Measurements from ENCODE around the gene KLHL1.
"Not testable (repeated sequence)": the region's sequence is repeated elsewhere in the genome, so short reads cannot be mapped to it uniquely, and the experiment has no call there.

KLHL1 gene

GRCh38 chr13:70108356-70109105 lies at the start of gene KLHL1:
Gene KLHL1 (minus strand): TSS chr13:70108452. CDS start chr13:70107699, 753 bp downstream.
- DNase-seq (ENCODE audit: low read depth in 2 of 2): no peak

GRCh38 chr13:70142658-70143057 lies 34.4 kb upstream of the KLHL1 start:
- not testable (repeated sequence) for DNase-seq (ENCODE audit: low read depth in 2 of 2)

DNA sequence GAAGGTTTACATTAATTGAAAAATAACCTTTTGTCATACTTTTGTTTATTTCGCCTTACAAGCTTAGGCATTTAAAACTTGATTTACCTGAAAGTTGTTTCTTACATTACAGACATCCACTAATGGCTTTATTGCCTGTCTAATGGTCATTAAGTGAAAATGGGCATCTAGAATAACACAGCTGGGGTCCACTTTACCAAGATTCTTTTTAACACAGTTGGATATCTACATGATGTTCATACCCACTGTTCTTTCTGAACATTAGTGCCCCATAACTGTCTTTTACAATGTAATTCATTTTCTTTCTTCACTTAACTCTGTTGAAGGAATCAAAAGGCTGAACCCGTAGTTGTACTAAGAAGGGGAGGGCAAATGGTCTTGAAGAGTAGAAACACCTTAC lies 19.8 kb upstream of the KLHL1 start:
- no peak for DNase-seq (ENCODE audit: low read depth in 2 of 2)

- DNase-seq (ENCODE audit: low read depth in 2 of 2): no peak
These were observed 17.4 kb upstream of the KLHL1 start for GRCh38 chr13:70125693-70126092.

DNA sequence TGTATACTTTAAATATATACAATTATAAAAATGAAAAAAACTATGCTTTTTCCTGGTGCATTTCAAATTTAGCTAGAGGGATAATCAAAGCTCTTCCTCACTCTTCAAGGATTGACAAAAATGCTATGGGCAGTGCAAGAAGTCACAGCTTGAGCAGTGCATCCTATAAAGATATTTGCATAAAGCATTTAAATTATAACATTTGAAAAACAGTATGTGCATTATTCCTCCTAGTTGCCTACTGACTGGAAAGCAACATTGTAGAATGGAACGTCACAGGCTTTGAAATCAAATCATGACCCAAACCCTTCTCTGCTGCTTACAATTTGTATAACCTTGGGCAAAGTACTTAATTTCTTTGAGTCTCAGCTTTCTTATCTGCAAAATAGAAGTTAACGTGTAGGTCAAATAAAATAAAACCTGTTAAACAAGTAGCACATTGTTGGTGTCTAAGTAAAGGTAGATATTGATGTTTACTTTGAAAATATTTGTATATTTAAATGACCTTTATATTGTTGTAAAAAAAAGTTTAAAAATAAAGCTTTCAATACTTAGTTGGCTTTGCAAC lies 9.2 kb upstream of the KLHL1 start:
- DNase-seq (ENCODE audit: low read depth in 2 of 2): no peak

DNA sequence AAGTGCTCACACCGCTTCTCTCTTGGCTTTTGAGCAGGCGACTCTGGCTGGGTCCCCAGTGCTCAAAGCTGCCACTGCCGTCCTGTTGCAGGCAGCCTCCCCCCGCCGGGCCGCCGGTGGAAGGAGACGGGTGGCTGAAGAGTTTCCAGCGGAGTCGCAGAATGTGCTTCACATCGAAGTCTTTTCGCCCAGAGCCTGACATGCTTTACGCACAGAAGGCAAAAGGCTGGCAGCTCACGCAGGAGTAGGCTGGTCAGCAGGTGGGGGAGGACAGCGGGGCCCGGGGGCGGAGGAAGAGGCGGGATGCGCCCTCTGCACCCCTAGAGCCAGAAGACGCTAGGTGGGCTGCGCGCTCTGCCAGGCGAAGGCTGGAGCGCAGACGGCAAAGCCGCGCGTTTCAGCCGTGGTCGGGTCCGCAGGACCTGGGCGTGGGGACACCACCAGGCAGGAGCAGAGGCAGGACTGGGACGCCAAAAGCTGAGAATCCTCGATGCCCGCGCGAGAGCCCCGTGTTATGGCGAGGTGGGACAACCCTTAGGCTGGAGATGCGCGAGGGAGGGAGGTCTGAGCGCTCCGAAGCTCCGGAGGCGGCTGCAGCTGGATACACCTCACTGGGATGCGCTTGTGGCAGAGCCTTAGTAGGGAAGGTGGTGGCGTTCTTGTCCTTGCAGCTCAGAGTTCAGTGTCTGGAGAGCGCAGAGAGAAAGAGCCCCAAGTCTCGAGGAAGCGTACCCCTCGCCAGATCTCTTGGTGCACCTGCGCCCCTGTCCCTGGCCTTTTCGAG lies 562 bp downstream of the KLHL1 start, which contains the start of gene ATXN8OS:
ATXN8OS (plus strand) TSS at position 329 of the 784 bp plus-strand sequence.
- DNase-seq (ENCODE audit: low read depth in 2 of 2): no peak

DNA sequence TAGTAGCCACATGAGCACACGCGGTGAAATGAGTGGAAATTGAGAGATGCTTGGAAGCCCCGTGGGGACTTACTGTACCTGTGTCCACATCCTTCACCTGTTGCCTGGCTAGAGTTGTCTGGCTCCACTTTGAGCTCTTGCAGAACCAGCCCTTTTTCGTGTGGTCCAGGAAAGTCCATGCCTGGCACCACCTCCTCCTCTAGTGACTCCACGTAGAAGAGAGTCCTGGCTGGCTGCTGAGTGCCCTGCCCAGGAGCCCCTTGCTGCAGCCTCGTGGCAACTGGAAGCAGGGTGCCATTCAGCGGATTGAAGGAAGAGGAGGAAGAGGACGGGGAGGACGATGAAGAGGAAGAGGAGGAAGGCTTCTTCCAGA lies 1.1 kb downstream of the KLHL1 start:
- no peak for DNase-seq (ENCODE audit: low read depth in 2 of 2)

DNA sequence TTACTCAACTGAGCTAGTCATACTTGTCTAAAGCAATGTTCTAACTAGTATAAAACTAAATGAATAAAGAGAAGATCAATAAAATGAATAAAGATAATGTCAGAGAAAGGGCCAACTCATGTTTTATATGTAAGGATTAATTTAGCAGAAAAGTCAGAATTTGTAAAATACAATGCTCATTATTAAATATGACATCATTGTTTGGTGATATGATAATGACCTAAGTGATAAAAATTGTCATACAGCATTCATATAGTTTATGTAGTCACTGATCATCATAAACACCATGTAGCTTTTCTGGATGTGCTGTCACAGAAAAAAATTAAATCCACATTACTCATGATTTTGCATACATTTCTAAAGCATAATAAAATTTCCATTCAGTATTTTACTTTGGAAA lies 3.8 kb downstream of the KLHL1 start:
- DNase-seq (ENCODE audit: low read depth in 2 of 2): no peak

DNA sequence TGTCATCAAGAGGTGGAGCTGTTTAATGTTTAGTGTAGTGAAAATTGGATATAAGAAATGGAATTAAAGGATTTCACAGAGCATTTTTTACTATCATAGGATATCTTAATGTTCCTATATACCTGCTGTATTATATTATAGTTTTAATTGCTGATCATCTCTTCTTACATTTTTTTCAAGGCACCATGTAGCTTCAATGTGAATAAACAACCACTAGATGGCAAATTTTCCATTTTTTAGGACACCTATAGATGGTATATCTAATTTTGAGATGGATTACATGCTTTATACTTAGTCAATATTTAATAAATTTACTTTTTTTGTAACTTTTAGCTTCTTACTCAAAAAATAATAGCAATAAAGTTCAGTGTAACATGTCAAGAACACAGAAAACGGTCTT lies 9.6 kb downstream of the KLHL1 start:
- DNase-seq (ENCODE audit: low read depth in 2 of 2): no peak

DNA sequence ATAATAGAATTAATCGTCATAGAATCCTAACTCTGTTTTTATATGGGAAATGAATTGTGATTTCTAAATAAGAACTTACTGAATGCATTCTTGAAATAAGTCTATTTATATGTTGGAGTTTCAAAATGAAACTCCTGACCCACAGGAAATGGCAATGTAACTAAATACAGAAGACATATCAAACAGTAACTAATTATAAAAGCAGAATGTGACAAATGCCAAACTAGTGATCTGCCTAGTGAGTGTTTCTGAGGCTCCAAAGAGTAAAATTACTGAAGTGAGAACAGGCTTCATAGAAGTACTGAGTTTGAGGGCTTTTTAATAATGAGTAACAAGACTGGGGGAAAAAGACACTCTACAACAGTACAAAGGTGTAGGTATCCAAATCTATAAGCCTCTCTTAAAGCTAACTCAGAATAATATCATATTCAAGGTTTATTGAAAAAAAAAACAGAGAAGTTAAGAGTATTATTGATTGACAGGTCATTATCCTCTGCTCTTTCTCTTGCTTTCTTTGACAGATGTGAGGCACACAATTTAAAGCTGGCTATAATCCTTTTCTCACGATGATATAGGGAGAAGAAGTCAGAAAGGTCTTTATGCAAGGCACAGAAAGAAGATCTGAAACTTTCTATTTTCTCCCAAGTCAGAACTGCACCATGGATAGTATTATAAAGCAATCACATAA lies 18.1 kb downstream of the KLHL1 start:
- DNase-seq (ENCODE audit: low read depth in 2 of 2): no peak

DNA sequence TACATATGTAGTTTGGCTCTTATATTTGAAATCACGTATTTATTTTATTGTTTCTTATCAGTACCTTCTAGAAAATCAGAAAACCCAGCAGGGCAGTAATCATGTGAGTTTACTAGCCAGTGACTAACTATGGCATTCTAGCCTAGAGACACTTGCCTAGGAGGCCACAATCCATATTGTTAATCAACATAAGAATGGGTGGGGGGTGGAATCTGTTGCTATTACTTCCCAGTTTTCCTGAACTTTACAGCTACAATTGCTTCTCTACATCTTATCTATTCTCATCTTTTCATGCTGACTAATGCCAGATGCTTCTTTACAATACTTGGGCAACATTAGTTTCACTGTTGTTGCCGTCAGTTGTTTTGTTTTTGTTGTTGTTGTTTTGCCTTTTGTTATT lies 19.3 kb downstream of the KLHL1 start:
- DNase-seq (ENCODE audit: low read depth in 2 of 2): no peak

- DNase-seq (ENCODE audit: low read depth in 2 of 2): no peak
These were observed 21.0 kb downstream of the KLHL1 start for GRCh38 chr13:70087247-70087646.

DNA sequence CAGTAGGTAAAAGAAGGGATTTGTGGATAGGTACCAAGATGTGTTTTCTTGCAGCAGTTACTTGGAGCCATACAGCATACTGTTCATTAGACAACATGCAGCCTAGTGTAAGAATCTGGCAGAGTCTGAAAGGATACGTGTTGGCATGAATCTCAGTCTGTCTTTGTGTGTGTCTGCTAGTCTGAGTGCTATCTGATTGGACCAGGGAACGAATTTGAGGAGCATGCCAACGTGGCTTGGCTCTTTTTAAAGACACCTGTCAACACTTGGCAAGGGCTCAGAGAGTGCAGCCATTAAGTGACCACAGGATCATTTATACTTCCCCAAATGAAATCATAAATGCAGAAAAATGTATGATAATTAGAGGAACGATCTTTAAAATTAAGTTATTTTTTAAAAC lies 28.2 kb downstream of the KLHL1 start:
- no peak for DNase-seq (ENCODE audit: low read depth in 2 of 2)

GRCh38 chr13:70054572-70054971 lies 53.7 kb downstream of the KLHL1 start:
- no peak for DNase-seq (ENCODE audit: low read depth in 2 of 2)

- no peak for DNase-seq (ENCODE audit: low read depth in 2 of 2)
These were observed 56.7 kb downstream of the KLHL1 start for GRCh38 chr13:70051531-70051930.

GRCh38 chr13:70043685-70044084 lies 64.6 kb downstream of the KLHL1 start:
- no peak for DNase-seq (ENCODE audit: low read depth in 2 of 2)

DNA sequence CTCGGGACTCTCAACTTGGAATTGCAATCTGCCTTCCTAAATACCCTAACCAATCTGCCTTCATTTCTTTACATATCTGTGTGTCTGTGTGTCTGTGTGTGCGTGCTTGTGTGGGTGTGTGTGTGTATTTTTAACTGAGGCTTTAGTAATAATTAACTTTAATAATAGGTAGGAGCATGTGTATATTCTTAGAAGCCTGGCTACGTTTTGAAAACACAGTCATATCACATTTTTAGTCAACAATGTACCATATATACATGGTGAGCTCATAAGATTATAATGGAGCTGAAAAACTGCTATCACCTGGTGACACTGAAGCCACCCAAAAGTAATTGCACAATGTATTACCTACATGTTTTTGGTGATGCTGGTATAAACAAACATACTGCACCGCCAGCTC lies 66.1 kb downstream of the KLHL1 start:
- DNase-seq (ENCODE audit: low read depth in 2 of 2): no peak

- DNase-seq (ENCODE audit: low read depth in 2 of 2): no peak
These were observed 74.0 kb downstream of the KLHL1 start for GRCh38 chr13:70034286-70034685.

- no peak for DNase-seq (ENCODE audit: low read depth in 2 of 2)
These were observed 80.7 kb downstream of the KLHL1 start for GRCh38 chr13:70027551-70027950.

GRCh38 chr13:70023516-70023915 lies 84.7 kb downstream of the KLHL1 start:
- DNase-seq (ENCODE audit: low read depth in 2 of 2): no peak

GRCh38 chr13:70022646-70023045 lies 85.6 kb downstream of the KLHL1 start:
- DNase-seq (ENCODE audit: low read depth in 2 of 2): no peak

- no peak for DNase-seq (ENCODE audit: low read depth in 2 of 2)
These were observed 92.1 kb downstream of the KLHL1 start for GRCh38 chr13:70016116-70016515.

Measured in stimulated activated CD4-positive, alpha-beta T cell treated with anti-CD3 and anti-CD28 coated beads, Interleukin-4, amount 100 ng/mL, for 48 hours (primary cell).